CD14-positive monocyte (primary cell): ENCODE data around the gene VGF. TPM values are rescaled to one million over a fixed set of nuclear protein-coding genes. Genes with fewer than 3 reads are reported as not detected.

Experiments
- DNase-seq, 3 donors: peaks; one replicate each; pipeline ENCODE4 v3.0.0-alpha.2; 2011 to 2022
- H2AFZ ChIP-seq: 2 replicates; pipeline ENCODE4 v1.6.0; 2012; ENCODE audit warnings: mild to moderate bottlenecking, low read depth, low read length, inconsistent platforms; ENCODE audit not compliant: insufficient read depth, poor library complexity, severe bottlenecking
- H3K27ac ChIP-seq, 2 donors: 1 replicate in 1 of 2; 2 replicates in 1 of 2; pipeline ENCODE4 v1.5.1; 2012 to 2013; ENCODE audit warnings: low read length in 2 of 2, control low read depth in 1 of 2, inconsistent platforms in 1 of 2, low read depth in 1 of 2, mild to moderate bottlenecking in 1 of 2
- H3K27me3 ChIP-seq, 2 donors: one replicate each; pipeline versions ENCODE4 v1.6.0 to v1.6.1; 2011 to 2013; ENCODE audit warnings: low read length in 2 of 2; ENCODE audit not compliant: control insufficient read depth in 2 of 2, insufficient read depth in 2 of 2
- H3K36me3 ChIP-seq, 2 donors: replicated peaks in 1 of 2; 1 replicate in 1 of 2; 2 replicates in 1 of 2; pipeline versions ENCODE4 v1.5.1 to v1.6.1; 2012 to 2013; ENCODE audit warnings: low read length in 2 of 2, control low read depth in 1 of 2, inconsistent platforms in 1 of 2, mild to moderate bottlenecking in 1 of 2; ENCODE audit not compliant: insufficient read depth in 2 of 2, control insufficient read depth in 1 of 2
- H3K4me1 ChIP-seq, 2 donors: 1 replicate in 1 of 2; 2 replicates in 1 of 2; pipeline versions ENCODE4 v1.5.1 to v1.6.1; 2012 to 2013; ENCODE audit warnings: low read length in 2 of 2, control low read depth in 1 of 2, inconsistent platforms in 1 of 2, mild to moderate bottlenecking in 1 of 2, moderate library complexity in 1 of 2; ENCODE audit not compliant: insufficient read depth in 2 of 2, control insufficient read depth in 1 of 2
- H3K4me2 ChIP-seq: replicated peaks from 2 replicates; pipeline ENCODE3; 2012; ENCODE audit warnings: low read length, moderate library complexity, mild to moderate bottlenecking; ENCODE audit not compliant: poor library complexity, severe bottlenecking; ENCODE audit errors: extremely low read depth
- H3K4me3 ChIP-seq, 3 experiments: fragments of 200-600 bp in 1 of 3; sonication (generic) in 1 of 3; replicated peaks in 1 of 3; 1 replicate in 2 of 3; 2 replicates in 1 of 3; pipeline ENCODE4 v1.5.1; 2011 to 2013; ENCODE audit warnings: low read length in 3 of 3, mild to moderate bottlenecking in 3 of 3, control low read depth in 2 of 3, low read depth in 2 of 3, inconsistent platforms in 1 of 3, moderate library complexity in 1 of 3
- H3K79me2 ChIP-seq: 2 replicates; pipeline ENCODE4 v1.6.0; 2012; ENCODE audit warnings: mild to moderate bottlenecking, control low read depth, inconsistent platforms, low read length, moderate library complexity; ENCODE audit not compliant: insufficient read depth
- H3K9ac ChIP-seq: 2 replicates; pipeline ENCODE4 v1.6.0; 2017; ENCODE audit warnings: low read length, mild to moderate bottlenecking; ENCODE audit not compliant: insufficient read depth, poor library complexity, severe bottlenecking
- H3K9me3 ChIP-seq, 2 donors: replicated peaks in 1 of 2; 1 replicate in 1 of 2; 2 replicates in 1 of 2; pipeline versions ENCODE4 v1.5.1 to v1.6.1; 2012 to 2013; ENCODE audit warnings: low read length in 2 of 2, control low read depth in 1 of 2; ENCODE audit not compliant: control insufficient read depth in 1 of 2, insufficient read depth in 1 of 2
- H4K20me1 ChIP-seq: 2 replicates; pipeline ENCODE4 v1.6.0; 2012; ENCODE audit warnings: mild to moderate bottlenecking, low read length, control low read depth, moderate library complexity; ENCODE audit not compliant: insufficient read depth
- H3K27ac Mint-ChIP-seq, 7 donors: one replicate each; pipeline ENCODE4 v1.8.0; 2020; ENCODE audit warnings: mild to moderate bottlenecking in 7 of 7, mixed read lengths in 7 of 7, moderate library complexity in 6 of 7, inconsistent platforms in 2 of 7
- H3K27me3 Mint-ChIP-seq, 3 donors: one replicate each; pipeline ENCODE4 v1.8.0; 2021 to 2022; ENCODE audit warnings: low read depth in 3 of 3, mild to moderate bottlenecking in 3 of 3, mixed read lengths in 3 of 3, moderate library complexity in 3 of 3, inconsistent platforms in 1 of 3
- H3K36me3 Mint-ChIP-seq, 2 donors: one replicate each; pipeline ENCODE4 v1.8.0; 2020; ENCODE audit warnings: mixed read lengths in 2 of 2, inconsistent platforms in 1 of 2, mild to moderate bottlenecking in 1 of 2
- H3K4me1 Mint-ChIP-seq: one replicate; pipeline ENCODE4 v1.8.0; 2020; ENCODE audit warnings: mild to moderate bottlenecking, mixed read lengths
- H3K4me3 Mint-ChIP-seq, 2 donors: one replicate each; pipeline ENCODE4 v1.8.0; 2020; ENCODE audit warnings: mild to moderate bottlenecking in 2 of 2, mixed read lengths in 2 of 2, moderate library complexity in 1 of 2
- H3K9me3 Mint-ChIP-seq, 7 donors: one replicate each; pipeline ENCODE4 v1.8.0; 2020 to 2022; ENCODE audit warnings: mixed read lengths in 7 of 7, mild to moderate bottlenecking in 6 of 7, moderate library complexity in 6 of 7, inconsistent platforms in 2 of 7
- WGBS: methylation state at CpG from one replicate; pipeline ENCODE4 v1.1.5; 2013; ENCODE audit warnings: missing lambda C conversion rate; ENCODE audit not compliant: insufficient coverage; 5-methylcytosine and 5-hydroxymethylcytosine counted together
- intact Hi-C, 2 donors: fragments of 100-400 bp; cut with micrococcal nuclease; formaldehyde crosslinking; loops; one replicate each; pipeline versions ENCODE4 v1.15.0 to v1.15.1; 2023
- polyA plus RNA-seq, 3 donors: library from polyadenylated mRNA; depleted of rRNA in 1 of 3; unstranded in 2 of 3; stranded (reverse) in 1 of 3; fragments of 300-500 nt in 2 of 3; fragments of >200 nt in 1 of 3; fragmentation: Illumina TruSeq in 2 of 3; gene quantifications; 1 replicate in 2 of 3; 2 replicates in 1 of 3; pipeline ENCODE4 v1.2.3, GENCODE V29; 2012 to 2021
- TF ChIP-seq, protein P1 (sequence below): fragments of 200-600 bp; IDR thresholded peaks from one replicate; pipeline ENCODE4 v1.8.0; 2022; ENCODE audit warnings: antibody characterized with exemption, mild to moderate bottlenecking

VGF gene
- polyA plus RNA-seq, 3 donors, result not detected

DNA sequence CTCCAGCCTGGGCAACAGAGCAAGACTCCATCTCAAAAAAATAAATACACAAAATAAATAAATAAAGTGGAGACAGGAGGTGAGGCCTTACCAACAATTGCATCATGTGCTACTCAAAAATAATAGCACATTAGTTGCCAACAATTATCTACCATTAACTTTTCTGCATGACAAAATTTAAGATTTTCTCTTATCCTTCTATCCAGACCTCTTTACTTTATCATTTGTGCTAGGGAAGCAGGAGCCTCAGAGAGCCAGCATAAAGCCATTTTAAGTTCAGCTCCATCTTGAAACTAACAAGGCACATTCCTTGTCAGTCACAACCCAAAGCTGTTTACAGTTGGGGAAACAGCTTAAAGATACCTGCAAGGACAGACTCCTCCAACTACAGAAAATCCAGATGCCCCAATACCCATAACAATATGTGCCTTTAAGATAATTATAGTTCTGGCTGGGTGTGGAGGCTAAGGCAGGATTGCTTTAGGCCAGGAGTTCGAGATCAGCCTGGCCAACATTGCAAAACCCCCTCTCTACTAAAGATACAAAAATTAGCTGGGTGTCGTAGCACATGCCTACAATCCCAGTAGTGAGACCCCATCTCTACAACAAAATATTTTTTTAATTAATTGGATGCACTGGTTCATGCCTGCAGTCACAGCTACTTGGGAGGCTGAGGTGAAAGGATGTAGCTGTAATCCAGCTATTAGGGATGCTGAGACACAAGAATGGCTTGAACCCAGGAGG is 13.3 kb downstream of the VGF start:
- Mint-ChIP-seq H3K27ac (no peak overlapping the region), H3K27me3 (peaks cover 8 to 25% (median 16%) of the 10 kb centered on the region in 3 donors)

DNA sequence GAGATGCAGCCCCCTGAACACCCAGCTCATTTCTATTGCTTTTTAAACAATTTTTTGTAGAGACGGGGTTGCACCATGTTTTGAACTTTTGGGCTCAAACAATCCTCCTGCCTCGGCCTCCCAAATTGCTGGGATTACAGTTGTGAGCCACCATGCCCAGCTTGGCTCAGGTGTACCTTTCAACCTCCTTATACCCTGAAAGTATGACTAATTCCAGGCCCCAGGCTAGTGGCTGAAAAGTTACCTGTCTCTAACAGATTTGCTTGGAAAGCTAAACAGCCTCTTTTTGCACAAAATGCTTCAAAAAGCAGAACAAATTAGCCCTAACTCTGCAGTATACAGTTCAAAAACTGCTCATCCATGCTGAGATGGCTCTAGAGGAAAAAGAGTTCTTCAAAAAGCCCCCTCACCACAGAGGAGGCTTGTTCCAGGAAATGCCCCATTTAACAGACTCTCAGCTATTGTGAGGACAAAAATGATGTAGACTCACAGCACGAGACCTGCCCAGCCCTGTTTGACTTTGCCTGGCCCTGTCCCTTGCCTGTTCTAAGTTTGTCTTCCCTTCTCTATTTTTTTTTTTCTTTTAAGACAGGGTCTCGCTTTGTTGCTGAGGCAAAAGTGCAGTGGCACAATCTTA is 24.5 kb downstream of the VGF start:
- H3K36me3 ChIP-seq, result no peaks in the 10 kb centered on the region
- peak overlapping the region in 3 of 7 donors; percentile 15 to 80 (median 73) for H3K27ac Mint-ChIP-seq
- no peaks in the 10 kb centered on the region for H3K9me3 ChIP-seq
- DNase-seq, result no peak
- WGBS, result 95% methylated on average over 2 of the region's 4 CpGs
- peaks cover 20 to 21% of the 10 kb centered on the region in 2 donors for H3K4me1 ChIP-seq
- H3K4me1 Mint-ChIP-seq, result peaks cover 38% of the 10 kb centered on the region
- intact Hi-C loops, result loop anchor here (5.0 to 10.0 kb wide), 3 partner anchors 51 to 144 kb away; partner anchors contain the start of gene FIS1 (in 1 of the 2)
- peaks cover 0 to 5% (median 0%) of the 10 kb centered on the region in 7 donors for H3K9me3 Mint-ChIP-seq
- no peak overlapping the region for H3K4me3 Mint-ChIP-seq
- no peak overlapping the region for H3K4me3 ChIP-seq
- TF ChIP-seq, protein P1, sequence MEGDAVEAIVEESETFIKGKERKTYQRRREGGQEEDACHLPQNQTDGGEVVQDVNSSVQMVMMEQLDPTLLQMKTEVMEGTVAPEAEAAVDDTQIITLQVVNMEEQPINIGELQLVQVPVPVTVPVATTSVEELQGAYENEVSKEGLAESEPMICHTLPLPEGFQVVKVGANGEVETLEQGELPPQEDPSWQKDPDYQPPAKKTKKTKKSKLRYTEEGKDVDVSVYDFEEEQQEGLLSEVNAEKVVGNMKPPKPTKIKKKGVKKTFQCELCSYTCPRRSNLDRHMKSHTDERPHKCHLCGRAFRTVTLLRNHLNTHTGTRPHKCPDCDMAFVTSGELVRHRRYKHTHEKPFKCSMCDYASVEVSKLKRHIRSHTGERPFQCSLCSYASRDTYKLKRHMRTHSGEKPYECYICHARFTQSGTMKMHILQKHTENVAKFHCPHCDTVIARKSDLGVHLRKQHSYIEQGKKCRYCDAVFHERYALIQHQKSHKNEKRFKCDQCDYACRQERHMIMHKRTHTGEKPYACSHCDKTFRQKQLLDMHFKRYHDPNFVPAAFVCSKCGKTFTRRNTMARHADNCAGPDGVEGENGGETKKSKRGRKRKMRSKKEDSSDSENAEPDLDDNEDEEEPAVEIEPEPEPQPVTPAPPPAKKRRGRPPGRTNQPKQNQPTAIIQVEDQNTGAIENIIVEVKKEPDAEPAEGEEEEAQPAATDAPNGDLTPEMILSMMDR, result no peak
- H3K27ac ChIP-seq, result no peak overlapping the region
- H3K9ac ChIP-seq, result no peak overlapping the region
- peaks cover 16 to 30% (median 28%) of the 10 kb centered on the region in 3 donors for H3K27me3 Mint-ChIP-seq
- H3K4me2 ChIP-seq, result no peak overlapping the region
- H2AFZ ChIP-seq, result no peak overlapping the region
- no peaks in the 10 kb centered on the region for H3K27me3 ChIP-seq
- peaks cover 0 to 2% of the 10 kb centered on the region in 2 donors for H3K36me3 Mint-ChIP-seq
- H3K79me2 ChIP-seq, result no peaks in the 10 kb centered on the region
- H4K20me1 ChIP-seq, result no peaks in the 10 kb centered on the region

More for the DNA sequence above, 13.3 kb downstream of the VGF start:
- Histone ChIP-seq H3K4me1 (peaks cover 13 to 20% of the 10 kb centered on the region in 2 donors), H4K20me1 (no peaks in the 10 kb centered on the region), H3K4me3 (no peak overlapping the region), H3K4me2 (no peak overlapping the region), H2AFZ (no peak overlapping the region), H3K9me3 (no peaks in the 10 kb centered on the region), H3K27me3 (no peaks in the 10 kb centered on the region), H3K9ac (no peak overlapping the region), H3K27ac (no peak overlapping the region), H3K79me2 (no peaks in the 10 kb centered on the region), H3K36me3 (peaks cover 0 to 2% of the 10 kb centered on the region in 2 donors)
- H3K36me3 Mint-ChIP-seq, result peaks cover 6 to 7% of the 10 kb centered on the region in 2 donors
- H3K4me3 Mint-ChIP-seq, result peak overlapping the region in 1 of 2 donors; percentile 46
- intact Hi-C loops, result no loop called here
- TF ChIP-seq, protein P1, result no peak
- H3K9me3 Mint-ChIP-seq, result peaks cover 0 to 5% (median 2%) of the 10 kb centered on the region in 7 donors
- peaks cover 13% of the 10 kb centered on the region for H3K4me1 Mint-ChIP-seq
- DNase-seq, result no peak
- no CpG with 5 or more reads among the region's 2 CpGs for WGBS
